ENCODE measurements around the gene MLN. TPM values are rescaled to one million over a fixed set of nuclear protein-coding genes. Genes with fewer than 3 reads are reported as not detected.

MLN gene
- total RNA-seq, 3 donors from 2014 or later, result not detected

DNA sequence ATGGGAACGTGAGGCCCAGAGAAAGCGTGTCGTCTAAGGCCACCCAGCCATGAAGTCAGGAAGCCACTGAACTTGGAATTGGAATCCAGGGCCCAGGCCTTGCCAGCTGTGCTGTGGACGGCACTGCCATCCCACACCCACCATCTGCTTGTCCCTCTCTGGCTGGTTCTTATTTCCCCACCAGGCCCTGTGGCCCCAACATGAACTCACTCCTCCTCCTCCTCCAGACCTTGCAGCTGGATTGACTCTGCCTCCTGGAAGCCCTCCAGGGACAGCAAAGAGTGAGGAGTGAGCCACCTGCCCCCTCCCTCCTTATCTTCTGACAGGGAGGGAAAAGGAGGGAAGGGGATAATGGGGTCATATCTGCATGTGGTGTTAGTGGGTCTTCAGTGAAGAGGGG lies 41.1 kb downstream of the MLN start:
- Histone ChIP-seq H3K9me3 (peaks cover 0 to 4% of the 10 kb centered on the region in 2 donors), H3K4me3 (no peak overlapping the region), H3K4me1 (no peaks in the 10 kb centered on the region), H3K27ac (no peak overlapping the region), H3K27me3 (no peaks in the 10 kb centered on the region), H3K36me3 (no peaks in the 10 kb centered on the region)
- TF ChIP-seq POLR2A (IDR thresholded peaks at IDR 0.05), result no peak
- TF ChIP-seq POLR2AphosphoS5 (IDR thresholded peaks at IDR 0.05), result no peak
- TF ChIP-seq, protein P1, sequence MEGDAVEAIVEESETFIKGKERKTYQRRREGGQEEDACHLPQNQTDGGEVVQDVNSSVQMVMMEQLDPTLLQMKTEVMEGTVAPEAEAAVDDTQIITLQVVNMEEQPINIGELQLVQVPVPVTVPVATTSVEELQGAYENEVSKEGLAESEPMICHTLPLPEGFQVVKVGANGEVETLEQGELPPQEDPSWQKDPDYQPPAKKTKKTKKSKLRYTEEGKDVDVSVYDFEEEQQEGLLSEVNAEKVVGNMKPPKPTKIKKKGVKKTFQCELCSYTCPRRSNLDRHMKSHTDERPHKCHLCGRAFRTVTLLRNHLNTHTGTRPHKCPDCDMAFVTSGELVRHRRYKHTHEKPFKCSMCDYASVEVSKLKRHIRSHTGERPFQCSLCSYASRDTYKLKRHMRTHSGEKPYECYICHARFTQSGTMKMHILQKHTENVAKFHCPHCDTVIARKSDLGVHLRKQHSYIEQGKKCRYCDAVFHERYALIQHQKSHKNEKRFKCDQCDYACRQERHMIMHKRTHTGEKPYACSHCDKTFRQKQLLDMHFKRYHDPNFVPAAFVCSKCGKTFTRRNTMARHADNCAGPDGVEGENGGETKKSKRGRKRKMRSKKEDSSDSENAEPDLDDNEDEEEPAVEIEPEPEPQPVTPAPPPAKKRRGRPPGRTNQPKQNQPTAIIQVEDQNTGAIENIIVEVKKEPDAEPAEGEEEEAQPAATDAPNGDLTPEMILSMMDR (IDR thresholded peaks at IDR 0.05), result no peak
- no peak for DNase-seq (ENCODE audit: low spot score in 2 of 2)
- intact Hi-C loops (cut with DNase I; ENCODE audit: low total_unique reads), result loop anchor here (10.0 kb wide), 1 partner anchor 392 kb away; no protein-coding TSS in a partner anchor

DNA sequence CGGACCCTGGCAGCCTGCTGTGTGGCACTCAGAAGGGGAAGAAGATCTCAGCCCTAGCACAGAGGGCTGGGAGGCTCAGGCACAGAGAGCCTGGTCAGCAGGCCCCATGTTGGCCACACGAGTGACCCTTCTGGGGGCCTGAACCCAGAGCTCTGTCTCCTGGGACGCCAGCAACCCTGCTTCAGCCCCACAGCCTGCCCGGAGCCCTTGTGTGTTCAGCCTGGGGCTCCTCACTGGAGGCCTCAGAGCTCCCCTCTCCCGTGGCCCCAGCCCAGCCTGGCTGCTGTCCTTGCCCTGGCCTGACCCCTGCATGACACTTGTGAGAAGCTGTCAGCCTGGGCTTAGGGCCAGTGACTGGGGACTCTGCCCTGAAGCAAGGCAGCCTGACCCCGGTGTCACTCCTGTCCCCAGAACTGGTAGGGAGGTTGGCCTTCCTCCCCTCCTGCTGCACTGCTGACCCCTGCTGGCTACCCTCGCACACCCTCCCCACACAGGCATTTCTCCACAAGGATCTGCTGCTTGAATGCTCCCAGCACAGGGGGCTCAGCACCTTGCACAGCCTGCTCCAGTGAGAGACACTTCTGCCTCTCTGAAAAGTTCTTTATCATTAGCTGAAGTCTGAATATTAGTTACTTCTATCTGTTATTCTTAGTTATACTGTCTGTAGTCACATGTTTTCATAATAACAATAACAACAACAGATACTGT lies 41.7 kb downstream of the MLN start:
- intact Hi-C loops (cut with DNase I; ENCODE audit: low total_unique reads), result loop anchor here (10.0 kb wide), 1 partner anchor 393 kb away; no protein-coding TSS in a partner anchor
- peaks cover 0 to under 1% of the 10 kb centered on the region in 2 donors for H3K9me3 ChIP-seq
- DNase-seq (ENCODE audit: low spot score in 2 of 2), result peak; percentile 36 to 66

DNA sequence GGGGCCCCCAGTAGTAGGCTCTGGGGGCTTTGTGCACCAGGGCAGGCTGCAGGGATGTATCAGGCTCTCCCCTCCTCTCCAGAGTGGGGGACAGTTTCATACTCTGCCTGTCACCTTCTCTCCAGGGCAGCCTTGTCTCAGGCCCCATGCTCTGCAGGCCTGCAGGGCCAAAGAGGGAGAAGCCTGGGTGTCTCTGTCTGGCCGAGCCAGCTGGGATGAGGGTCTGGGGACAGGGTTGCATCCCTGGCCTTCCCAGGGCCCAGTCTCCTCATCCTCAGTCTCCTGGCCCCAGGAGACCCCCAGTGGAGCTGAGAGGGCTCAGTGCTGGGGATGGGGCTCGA lies 42.3 kb downstream of the MLN start:
- TF ChIP-seq, protein P1 (IDR thresholded peaks at IDR 0.05), result no peak
- TF ChIP-seq POLR2A (IDR thresholded peaks at IDR 0.05) (no peak), POLR2AphosphoS5 (IDR thresholded peaks at IDR 0.05) (no peak)
- H3K9me3 ChIP-seq, result no peaks in the 10 kb centered on the region
- H3K36me3 ChIP-seq, result no peaks in the 10 kb centered on the region
- H3K27ac ChIP-seq, result peak overlapping the region in 1 of 2 donors; percentile 12
- H3K4me3 ChIP-seq, result no peak overlapping the region
- H3K4me1 ChIP-seq, result no peaks in the 10 kb centered on the region
- no peaks in the 10 kb centered on the region for H3K27me3 ChIP-seq
- intact Hi-C loops (cut with DNase I; ENCODE audit: low total_unique reads), result loop anchor here (10.0 kb wide), 1 partner anchor 393 kb away; no protein-coding TSS in a partner anchor
- DNase-seq (ENCODE audit: low spot score in 2 of 2), result no peak

More for the DNA sequence above, 41.7 kb downstream of the MLN start:
- Histone ChIP-seq H3K36me3 (no peaks in the 10 kb centered on the region), H3K4me1 (no peaks in the 10 kb centered on the region), H3K4me3 (no peak overlapping the region), H3K27me3 (no peaks in the 10 kb centered on the region), H3K27ac (peak overlapping the region in 1 of 2 donors; percentile 12)
- TF ChIP-seq, protein P1 (IDR thresholded peaks at IDR 0.05), result peak in 2 of 3 donors; percentile 33 to 76
- TF ChIP-seq POLR2A (IDR thresholded peaks at IDR 0.05) (no peak), POLR2AphosphoS5 (IDR thresholded peaks at IDR 0.05) (peak in 1 of 3 donors; percentile 16)

DNA sequence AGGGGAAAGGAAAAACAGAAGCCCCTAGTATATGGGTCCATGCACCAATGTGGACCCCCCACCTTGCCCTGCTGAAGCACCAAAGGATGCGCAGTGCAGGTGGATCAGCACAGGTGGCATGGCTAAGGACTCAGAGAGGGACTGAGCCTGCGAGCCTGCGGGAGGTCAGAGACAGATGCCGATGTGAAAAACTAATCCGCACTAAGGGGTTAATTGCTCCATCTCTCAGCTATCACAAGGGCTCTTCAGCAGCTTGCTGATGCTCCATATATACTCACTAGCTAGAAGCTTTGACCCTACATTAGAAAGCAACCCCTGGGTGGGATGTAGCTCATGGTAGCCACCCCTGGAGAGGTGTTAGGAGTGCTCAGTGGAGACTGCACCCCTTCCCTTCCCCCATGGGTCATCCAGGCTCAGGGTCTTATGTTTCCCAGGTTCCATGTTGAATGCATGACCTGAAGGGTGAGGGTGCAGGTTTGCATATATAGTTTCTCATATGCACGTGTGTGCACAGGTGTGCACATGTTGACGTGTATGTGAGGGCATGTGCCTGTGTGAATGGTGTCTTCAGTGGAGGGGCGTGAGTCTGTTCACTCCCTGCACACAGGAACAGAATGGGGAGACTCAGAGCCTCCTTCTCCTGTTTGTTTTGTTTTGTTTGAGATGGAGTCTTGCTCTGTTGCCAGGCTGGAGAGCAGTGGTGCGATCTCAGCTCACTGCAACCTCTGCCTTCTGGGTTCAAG lies 43.7 kb downstream of the MLN start:
- intact Hi-C loops (cut with DNase I; ENCODE audit: low total_unique reads), result loop anchor here (10.0 kb wide), 1 partner anchor 395 kb away; no protein-coding TSS in a partner anchor
- H3K9me3 ChIP-seq, result no peaks in the 10 kb centered on the region
- H3K27ac ChIP-seq, result no peak overlapping the region
- no peaks in the 10 kb centered on the region for H3K4me1 ChIP-seq
- no peak for DNase-seq (ENCODE audit: low spot score in 2 of 2)
- H3K4me3 ChIP-seq, result no peak overlapping the region
- no peak for TF ChIP-seq POLR2A (IDR thresholded peaks at IDR 0.05)
- TF ChIP-seq POLR2AphosphoS5 (IDR thresholded peaks at IDR 0.05), result no peak
- TF ChIP-seq, protein P1 (IDR thresholded peaks at IDR 0.05), result no peak
- H3K36me3 ChIP-seq, result no peaks in the 10 kb centered on the region
- H3K27me3 ChIP-seq, result no peaks in the 10 kb centered on the region

DNA sequence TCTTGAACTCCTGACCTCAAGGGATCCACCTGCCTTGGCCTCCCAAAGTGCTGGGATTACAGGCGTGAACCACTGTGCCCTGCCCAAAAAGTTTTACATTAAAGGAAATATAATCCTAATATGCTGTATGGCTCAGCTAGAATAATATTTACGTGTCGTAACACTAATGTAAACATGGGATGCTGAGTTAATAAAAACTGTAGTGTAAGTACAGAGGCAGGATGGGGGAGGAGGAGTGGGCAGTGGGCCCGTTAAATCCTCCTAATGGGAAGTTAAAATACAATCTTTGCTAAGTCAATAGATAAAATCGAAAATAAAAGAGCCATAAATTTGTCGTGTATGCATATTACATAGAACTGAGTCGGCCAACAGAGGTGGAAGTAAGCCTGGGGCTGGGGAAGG lies 45.0 kb downstream of the MLN start:
- intact Hi-C loops (cut with DNase I; ENCODE audit: low total_unique reads), result no loop called here
- Histone ChIP-seq H3K36me3 (no peaks in the 10 kb centered on the region), H3K4me3 (no peak overlapping the region), H3K9me3 (no peaks in the 10 kb centered on the region), H3K4me1 (no peaks in the 10 kb centered on the region), H3K27ac (no peak overlapping the region), H3K27me3 (no peaks in the 10 kb centered on the region)
- TF ChIP-seq, protein P1 (IDR thresholded peaks at IDR 0.05), result no peak
- no peak for TF ChIP-seq POLR2A (IDR thresholded peaks at IDR 0.05)
- no peak for TF ChIP-seq POLR2AphosphoS5 (IDR thresholded peaks at IDR 0.05)
- no peak for DNase-seq (ENCODE audit: low spot score in 2 of 2)
